ENCODE results near the gene LYRM4.

DNA sequence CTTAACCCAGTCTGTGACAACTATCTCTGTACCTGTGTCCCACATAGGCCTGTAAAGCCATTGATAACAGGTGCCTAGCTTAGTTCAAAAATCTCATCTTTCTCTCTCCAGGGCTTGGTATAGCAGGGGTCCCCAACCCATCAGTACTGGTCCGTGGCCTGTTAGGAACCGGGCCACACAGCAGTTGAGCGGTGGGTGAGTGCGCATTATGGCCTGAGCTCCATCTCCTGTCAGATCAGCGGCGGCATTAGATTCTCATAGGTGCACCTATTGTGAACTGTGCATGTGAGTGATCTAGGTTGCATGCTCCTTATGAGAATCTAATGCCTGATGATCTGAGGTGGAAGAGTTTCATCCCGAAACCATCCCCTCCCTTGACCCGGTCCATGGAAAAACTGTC is 3.4 kb downstream of the LYRM4 start:
- TF ChIP-seq, protein P1, sequence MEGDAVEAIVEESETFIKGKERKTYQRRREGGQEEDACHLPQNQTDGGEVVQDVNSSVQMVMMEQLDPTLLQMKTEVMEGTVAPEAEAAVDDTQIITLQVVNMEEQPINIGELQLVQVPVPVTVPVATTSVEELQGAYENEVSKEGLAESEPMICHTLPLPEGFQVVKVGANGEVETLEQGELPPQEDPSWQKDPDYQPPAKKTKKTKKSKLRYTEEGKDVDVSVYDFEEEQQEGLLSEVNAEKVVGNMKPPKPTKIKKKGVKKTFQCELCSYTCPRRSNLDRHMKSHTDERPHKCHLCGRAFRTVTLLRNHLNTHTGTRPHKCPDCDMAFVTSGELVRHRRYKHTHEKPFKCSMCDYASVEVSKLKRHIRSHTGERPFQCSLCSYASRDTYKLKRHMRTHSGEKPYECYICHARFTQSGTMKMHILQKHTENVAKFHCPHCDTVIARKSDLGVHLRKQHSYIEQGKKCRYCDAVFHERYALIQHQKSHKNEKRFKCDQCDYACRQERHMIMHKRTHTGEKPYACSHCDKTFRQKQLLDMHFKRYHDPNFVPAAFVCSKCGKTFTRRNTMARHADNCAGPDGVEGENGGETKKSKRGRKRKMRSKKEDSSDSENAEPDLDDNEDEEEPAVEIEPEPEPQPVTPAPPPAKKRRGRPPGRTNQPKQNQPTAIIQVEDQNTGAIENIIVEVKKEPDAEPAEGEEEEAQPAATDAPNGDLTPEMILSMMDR (conservative IDR thresholded peaks at IDR 0.05), result no peak
- no peak for TF ChIP-seq EZH2 (IDR thresholded peaks at IDR 0.05; ENCODE audit: low read depth)
